Coronary artery (tissue), 2 donors: ENCODE measurements around the gene PPP1R14D.

Source experiments
- DNase-seq: peaks from one replicate; pipeline ENCODE4 v3.0.0-alpha.2; 2017; ENCODE audit warnings: low spot score
- H3K27ac ChIP-seq, 2 donors: fragments of 200-600 bp; sonication (generic); one replicate each; pipeline ENCODE4 v1.5.1; 2016 to 2019
- H3K4me3 ChIP-seq: fragments of 200-600 bp; sonication (generic); 2 replicates; pipeline ENCODE4 v1.5.1; 2016; ENCODE audit warnings: mild to moderate bottlenecking, moderate library complexity
- TF ChIP-seq, protein P1 (sequence below): fragments of 200-600 bp; sonication (generic); IDR thresholded peaks from one replicate; pipeline ENCODE4 v1.5.1; 2019; ENCODE audit warnings: antibody characterized with exemption

PPP1R14D gene

DNA sequence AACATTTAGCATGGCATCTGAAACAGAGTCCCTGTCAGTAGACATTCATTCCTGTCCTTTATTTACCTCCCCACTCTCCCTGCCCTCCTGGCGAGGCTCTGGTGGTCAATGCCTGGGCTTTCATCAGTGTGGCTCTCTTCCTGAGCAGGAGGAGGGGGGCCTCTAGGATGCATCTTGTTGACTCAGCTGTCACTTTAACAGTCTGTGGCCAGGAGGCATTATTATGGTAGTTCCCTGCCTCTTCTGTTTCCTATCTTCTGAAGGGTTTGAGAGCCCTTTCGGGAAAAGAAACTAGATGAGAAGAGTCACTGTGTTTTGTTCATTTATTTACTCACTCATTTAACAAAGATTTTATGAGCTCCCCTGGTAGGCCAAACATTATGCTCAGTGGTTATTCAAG lies 2.4 kb upstream of the PPP1R14D start:
- no peak overlapping the region for H3K4me3 ChIP-seq
- TF ChIP-seq, protein P1, sequence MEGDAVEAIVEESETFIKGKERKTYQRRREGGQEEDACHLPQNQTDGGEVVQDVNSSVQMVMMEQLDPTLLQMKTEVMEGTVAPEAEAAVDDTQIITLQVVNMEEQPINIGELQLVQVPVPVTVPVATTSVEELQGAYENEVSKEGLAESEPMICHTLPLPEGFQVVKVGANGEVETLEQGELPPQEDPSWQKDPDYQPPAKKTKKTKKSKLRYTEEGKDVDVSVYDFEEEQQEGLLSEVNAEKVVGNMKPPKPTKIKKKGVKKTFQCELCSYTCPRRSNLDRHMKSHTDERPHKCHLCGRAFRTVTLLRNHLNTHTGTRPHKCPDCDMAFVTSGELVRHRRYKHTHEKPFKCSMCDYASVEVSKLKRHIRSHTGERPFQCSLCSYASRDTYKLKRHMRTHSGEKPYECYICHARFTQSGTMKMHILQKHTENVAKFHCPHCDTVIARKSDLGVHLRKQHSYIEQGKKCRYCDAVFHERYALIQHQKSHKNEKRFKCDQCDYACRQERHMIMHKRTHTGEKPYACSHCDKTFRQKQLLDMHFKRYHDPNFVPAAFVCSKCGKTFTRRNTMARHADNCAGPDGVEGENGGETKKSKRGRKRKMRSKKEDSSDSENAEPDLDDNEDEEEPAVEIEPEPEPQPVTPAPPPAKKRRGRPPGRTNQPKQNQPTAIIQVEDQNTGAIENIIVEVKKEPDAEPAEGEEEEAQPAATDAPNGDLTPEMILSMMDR, result no peak
- no peak for DNase-seq

DNA sequence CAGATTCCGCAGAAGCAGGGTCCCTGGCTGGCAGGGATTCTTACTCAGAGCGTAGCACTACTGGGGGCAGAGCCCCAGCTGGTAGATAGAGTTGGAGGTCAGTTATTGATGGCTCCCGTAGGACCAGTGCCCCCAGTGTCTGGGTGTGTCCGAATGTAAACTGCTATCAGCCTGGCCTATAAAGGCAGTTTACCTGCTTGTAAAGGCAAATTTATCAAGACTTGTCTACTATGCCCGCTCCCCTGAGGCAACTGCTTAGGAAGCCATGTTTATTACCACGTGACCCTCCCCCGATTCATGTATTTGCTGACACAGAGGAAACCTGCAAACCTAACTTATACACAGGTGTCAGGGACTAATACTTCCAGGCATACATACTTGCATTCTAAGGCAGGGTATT lies 607 bp upstream of the PPP1R14D start:
- no peak for DNase-seq
- Histone ChIP-seq H3K4me3 (no peak overlapping the region), H3K27ac (no peak overlapping the region)
- TF ChIP-seq, protein P1, result no peak

More for the DNA sequence above, 2.4 kb upstream of the PPP1R14D start:
- H3K27ac ChIP-seq, result no peak overlapping the region

DNA sequence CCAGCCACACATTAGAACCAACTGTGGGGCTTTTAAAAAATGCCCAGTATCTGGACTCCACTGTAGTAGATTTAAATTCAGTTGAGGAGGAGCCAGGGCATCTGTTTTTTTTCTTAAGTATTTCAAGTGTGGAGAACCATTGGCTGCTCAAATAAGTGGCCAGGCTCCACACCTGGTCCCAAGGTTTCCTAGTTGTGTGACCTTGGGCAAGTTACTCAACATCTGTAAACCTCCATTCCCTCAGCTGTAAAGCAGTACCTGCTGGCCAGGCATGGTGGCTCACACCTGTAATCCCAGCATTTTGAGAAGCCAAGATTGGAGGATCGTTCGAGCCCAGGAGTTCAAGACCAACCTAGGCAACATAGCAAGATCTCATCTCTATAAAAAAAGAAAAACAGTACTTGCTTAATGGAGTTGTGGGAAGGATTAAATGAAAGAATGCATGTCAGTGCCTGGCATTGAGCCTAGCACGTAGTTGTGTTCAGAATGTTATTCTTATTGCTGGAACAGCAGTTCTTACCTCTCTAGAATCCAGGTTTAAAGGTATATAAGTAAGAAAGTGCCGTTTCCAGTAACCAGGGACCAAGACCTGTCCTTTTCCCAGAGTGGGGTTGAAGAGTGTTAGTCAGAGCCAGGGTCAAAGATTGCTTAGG lies 2.0 kb downstream of the PPP1R14D start:
- H3K4me3 ChIP-seq, result no peak overlapping the region
- DNase-seq, result no peak
- TF ChIP-seq, protein P1, result no peak
- H3K27ac ChIP-seq, result no peak overlapping the region

DNA sequence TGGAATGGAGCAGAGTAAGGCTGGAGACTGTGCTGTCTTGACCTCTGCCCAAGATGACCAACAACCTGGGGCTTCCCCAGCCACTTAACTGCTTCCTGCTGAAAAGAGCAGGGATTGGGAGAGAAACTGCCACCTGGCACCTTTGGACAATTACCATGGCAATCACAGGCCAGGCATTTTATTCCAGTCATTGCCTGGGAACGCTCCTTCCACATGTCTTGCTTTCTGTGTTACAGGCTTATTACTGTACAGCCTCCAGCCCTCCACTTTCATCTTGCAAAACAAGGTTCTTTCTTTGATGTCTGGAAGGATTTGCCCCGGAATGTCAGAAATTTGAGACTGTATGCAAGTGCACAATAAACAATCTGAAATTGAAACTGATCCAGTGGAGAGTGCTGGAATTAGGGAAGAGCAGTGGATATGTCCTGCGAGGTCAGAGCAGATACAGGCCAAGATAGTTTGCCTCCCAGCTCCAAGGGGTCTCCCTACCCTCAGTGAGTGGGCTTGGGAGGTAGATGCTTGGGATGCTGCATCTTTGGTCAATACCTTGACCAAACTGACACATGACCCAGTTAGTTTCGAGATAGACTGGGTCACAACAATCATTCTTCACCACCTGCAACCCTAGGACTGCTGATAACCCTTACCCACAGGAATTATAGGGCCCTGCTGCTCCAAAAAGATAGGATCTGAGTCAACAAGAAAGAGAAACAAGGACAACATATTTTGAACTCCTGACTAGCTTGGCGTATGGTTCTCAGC lies 2.7 kb downstream of the PPP1R14D start:
- no peak overlapping the region for H3K4me3 ChIP-seq
- no peak overlapping the region for H3K27ac ChIP-seq
- TF ChIP-seq, protein P1, result no peak
- no peak for DNase-seq

DNA sequence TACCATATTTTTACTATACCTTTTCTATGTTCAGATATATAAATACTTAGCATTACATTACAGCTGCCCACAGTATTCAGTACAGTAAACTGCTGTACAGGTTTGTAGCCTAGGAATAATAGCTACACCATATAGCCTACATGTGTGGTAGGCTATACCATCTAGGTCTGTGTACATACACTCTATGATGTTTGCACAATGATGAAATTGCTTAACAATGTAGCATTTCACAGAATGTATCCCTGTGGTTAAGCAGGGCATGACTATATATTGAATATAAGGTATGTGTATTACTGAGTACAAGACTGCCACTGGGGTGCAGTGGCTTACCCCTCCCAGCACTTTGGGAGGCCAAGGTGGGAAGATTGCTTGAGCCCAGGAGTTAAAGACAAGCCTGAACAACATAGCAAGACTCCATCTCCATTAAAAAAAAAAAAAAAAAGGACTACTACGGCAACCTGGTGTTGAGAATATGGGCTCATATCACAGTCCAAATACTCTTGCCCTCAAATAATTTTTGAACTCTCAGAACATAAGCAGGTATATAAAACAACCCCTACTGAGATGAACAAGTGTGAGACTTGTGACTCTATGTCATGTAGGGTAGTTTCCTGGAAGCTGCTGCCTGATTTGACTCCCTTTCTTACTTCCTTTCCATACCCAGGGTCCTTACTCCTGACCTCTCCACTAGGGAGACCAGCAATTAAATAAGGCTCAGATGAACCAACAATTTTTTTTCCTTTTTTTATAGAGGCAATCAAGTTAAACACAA lies 4.8 kb downstream of the PPP1R14D start:
- H3K4me3 ChIP-seq, result no peak overlapping the region
- TF ChIP-seq, protein P1, result no peak
- H3K27ac ChIP-seq, result no peak overlapping the region
- no peak for DNase-seq

DNA sequence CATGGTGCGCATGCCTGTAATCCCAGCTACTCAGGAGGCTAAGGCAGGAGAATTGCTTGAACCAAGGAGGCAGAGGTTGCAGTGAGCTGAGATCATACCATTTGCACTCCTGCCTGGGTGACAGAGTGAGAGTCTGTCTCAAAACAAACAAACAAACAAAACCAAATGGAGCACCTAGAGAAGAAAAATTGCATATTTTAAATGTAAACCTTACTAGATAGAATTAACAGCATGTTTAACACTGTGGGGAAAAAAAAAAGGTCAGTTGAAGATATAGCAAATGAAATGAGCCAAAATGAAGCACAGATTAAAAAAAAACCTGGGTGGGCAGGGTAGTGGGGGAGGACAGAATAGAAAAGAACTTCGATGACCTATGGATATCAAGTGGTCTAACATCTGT lies 7.3 kb downstream of the PPP1R14D start:
- TF ChIP-seq, protein P1, result no peak
- Histone ChIP-seq H3K27ac (no peak overlapping the region), H3K4me3 (no peak overlapping the region)
- DNase-seq, result no peak
